Measurements from ENCODE around the gene HSD17B7. TPM values are rescaled to one million over a fixed set of nuclear protein-coding genes. Genes with fewer than 3 reads are reported as not detected.
"Not testable (repeated sequence)": the region's sequence is repeated elsewhere in the genome, so short reads cannot be mapped to it uniquely, and the experiment has no call there.

The HSD17B7 gene
- total and polyA plus RNA-seq, 2 experiments from 2014 or later: 4.0 to 5.5 TPM

DNA sequence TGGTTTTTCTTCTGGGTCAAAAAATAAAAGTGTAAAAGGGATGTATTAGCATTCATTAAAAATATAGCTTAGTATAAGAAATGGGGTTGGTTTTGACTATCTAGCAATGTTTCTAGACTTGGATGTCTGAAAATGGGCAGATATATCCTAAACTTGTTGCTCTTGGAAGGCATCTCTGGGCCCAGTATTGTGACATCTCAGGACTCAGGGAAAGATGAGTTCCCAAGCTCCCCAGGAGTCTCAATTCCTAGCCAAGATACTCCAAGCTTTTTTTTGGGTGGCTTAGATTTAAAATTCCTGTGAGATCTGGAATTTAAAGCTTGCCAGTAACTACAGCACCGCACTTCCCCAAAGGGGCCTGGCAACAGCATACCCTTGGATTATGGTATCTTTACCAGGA, 11.5 kb upstream of the HSD17B7 start:
- no peak overlapping the region for H3K27ac ChIP-seq
- no peaks in the 10 kb centered on the region for H3K9me3 ChIP-seq (ENCODE audit: low read depth)
- H2AFZ ChIP-seq: no peak overlapping the region
- peaks cover 33% of the 10 kb centered on the region for H3K79me2 ChIP-seq (ENCODE audit: insufficient read depth)
- TF ChIP-seq EZH2phosphoT487 (IDR thresholded peaks at IDR 0.05; ENCODE audit: insufficient read depth, low read depth) (no peak), EZH2 (IDR thresholded peaks at IDR 0.05; ENCODE audit: insufficient read depth, poor library complexity, severe bottlenecking) (no peak)
- 97 to 100% methylated on average over 1 of the region's 1 CpG for WGBS, 2 experiments (ENCODE audit: low coverage in 1 of 2, low lambda C conversion rate in 2 of 2, missing lambda C conversion rate in 2 of 2)
- H3K9ac ChIP-seq: no peak overlapping the region
- no peaks in the 10 kb centered on the region for H4K20me1 ChIP-seq (ENCODE audit: insufficient read depth)
- H3K27me3 ChIP-seq (replicated peaks; ENCODE audit: insufficient read depth): no peaks in the 10 kb centered on the region
- H3F3A ChIP-seq (ENCODE audit: insufficient read depth): peaks cover 7% of the 10 kb centered on the region
- peaks cover 88% of the 10 kb centered on the region for H3K36me3 ChIP-seq (ENCODE audit: low read depth)
- no peak overlapping the region for H3K4me2 ChIP-seq (ENCODE audit: unreplicated experiment)
- no peak overlapping the region for H3K4me3 ChIP-seq
- H3K4me1 ChIP-seq (ENCODE audit: insufficient read depth): no peaks in the 10 kb centered on the region
- no peaks in the 10 kb centered on the region for H3K9me2 ChIP-seq (ENCODE audit: insufficient read depth)
- in situ Hi-C loops (cut with MboI): no loop called here
- DNase-seq: no peak

DNA sequence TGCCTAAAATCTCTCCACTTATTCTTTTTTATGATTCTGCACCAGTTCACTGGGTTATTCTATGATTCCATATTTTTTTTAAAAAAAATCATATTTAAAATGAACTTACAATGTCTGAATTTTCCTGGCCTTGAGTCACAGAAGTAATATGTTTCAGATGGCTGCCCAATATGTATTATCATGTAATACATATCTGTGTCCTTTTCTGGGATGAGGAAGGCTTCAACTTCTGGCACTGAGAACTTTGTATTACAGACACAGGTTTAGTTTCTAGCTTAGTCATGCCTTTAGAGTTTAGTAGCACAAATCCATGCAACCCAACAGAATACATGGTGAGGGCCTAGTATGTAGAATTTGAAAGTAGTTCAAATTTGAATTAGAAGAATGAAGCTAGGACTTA, 7.8 kb upstream of the HSD17B7 start:
- TF ChIP-seq EZH2 (IDR thresholded peaks at IDR 0.05; ENCODE audit: insufficient read depth, poor library complexity, severe bottlenecking) (no peak), EZH2phosphoT487 (IDR thresholded peaks at IDR 0.05; ENCODE audit: insufficient read depth, low read depth) (no peak)
- Histone ChIP-seq H3F3A (ENCODE audit: insufficient read depth) (peaks cover 17% of the 10 kb centered on the region; the same call in 1 of the 2 replicates), H3K9me2 (ENCODE audit: insufficient read depth) (no peaks in the 10 kb centered on the region), H2AFZ (no peak overlapping the region), H3K27ac (no peak overlapping the region), H3K4me2 (ENCODE audit: unreplicated experiment) (no peak overlapping the region), H3K79me2 (ENCODE audit: insufficient read depth) (0 out of 2 replicates have a peak, but pooled peaks cover under 1% of the 10 kb centered on the region), H4K20me1 (ENCODE audit: insufficient read depth) (no peaks in the 10 kb centered on the region), H3K36me3 (ENCODE audit: low read depth) (peaks cover 53% of the 10 kb centered on the region), H3K4me3 (no peak overlapping the region), H3K27me3 (replicated peaks; ENCODE audit: insufficient read depth) (no peaks in the 10 kb centered on the region), H3K9me3 (ENCODE audit: low read depth) (no peaks in the 10 kb centered on the region), H3K9ac (no peak overlapping the region), H3K4me1 (ENCODE audit: insufficient read depth) (no peaks in the 10 kb centered on the region)
- in situ Hi-C loops (cut with MboI): no loop called here
- no peak for DNase-seq

DNA sequence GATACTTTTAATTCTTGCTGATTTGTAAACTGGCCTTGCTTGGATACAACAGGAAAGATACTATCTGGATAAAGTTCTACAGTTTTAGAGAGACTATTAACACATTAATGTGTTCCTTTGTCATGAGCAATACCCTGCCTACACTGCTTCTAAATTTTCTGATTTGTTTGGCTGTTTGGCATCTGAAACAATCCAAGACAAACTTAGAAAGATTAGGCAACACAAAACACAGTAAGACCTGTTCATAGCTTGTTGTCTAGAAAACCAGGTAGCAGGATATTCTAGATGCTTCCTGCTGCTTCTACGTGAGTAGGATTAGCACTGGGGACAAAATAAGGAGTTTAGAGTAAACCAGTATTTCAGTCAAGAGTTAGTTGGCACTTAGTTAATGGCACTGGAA, 5.6 kb upstream of the HSD17B7 start:
- H3K79me2 ChIP-seq (ENCODE audit: insufficient read depth); H3K9ac ChIP-seq; H3K27ac ChIP-seq; DNase-seq; H3K4me1 ChIP-seq (ENCODE audit: insufficient read depth); H2AFZ ChIP-seq; H3K4me2 ChIP-seq (ENCODE audit: unreplicated experiment); H4K20me1 ChIP-seq (ENCODE audit: insufficient read depth); H3K9me2 ChIP-seq (ENCODE audit: insufficient read depth); H3K9me3 ChIP-seq (ENCODE audit: low read depth); in situ Hi-C loops (cut with MboI); H3K27me3 ChIP-seq (replicated peaks; ENCODE audit: insufficient read depth); H3K4me3 ChIP-seq: not testable (repeated sequence)
- Histone ChIP-seq H3K36me3 (ENCODE audit: low read depth) (peaks cover 31% of the 10 kb centered on the region), H3F3A (ENCODE audit: insufficient read depth) (peaks cover 28% of the 10 kb centered on the region)
- WGBS, 2 experiments (ENCODE audit: low coverage in 1 of 2, low lambda C conversion rate in 2 of 2, missing lambda C conversion rate in 2 of 2): 100% methylated on average over 1 of the region's 1 CpG

DNA sequence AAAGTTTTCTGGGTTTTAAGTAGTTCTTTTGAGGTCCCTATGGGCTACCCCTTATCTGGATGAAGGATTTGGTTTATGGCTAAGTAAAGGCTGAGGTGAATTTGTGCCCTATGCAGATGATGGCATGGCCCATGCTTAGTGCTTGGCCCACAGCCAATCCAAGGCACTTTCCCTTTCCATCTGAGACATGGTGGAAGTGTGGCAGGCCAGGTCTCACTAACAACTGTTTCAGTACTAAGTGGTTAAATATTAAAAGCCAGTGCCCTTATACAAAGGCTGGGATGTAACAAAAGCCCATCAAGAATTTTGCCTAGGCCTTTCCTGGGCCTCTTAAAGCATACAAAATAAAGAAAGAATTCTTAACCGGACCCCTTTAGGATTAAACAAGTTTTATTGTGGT, 1.7 kb upstream of the HSD17B7 start:
- H3K9me3 ChIP-seq (ENCODE audit: low read depth); H3K27ac ChIP-seq; H3K4me2 ChIP-seq (ENCODE audit: unreplicated experiment); H3K27me3 ChIP-seq (replicated peaks; ENCODE audit: insufficient read depth); H3K9ac ChIP-seq; H3K9me2 ChIP-seq (ENCODE audit: insufficient read depth); H3K79me2 ChIP-seq (ENCODE audit: insufficient read depth); H3K4me1 ChIP-seq (ENCODE audit: insufficient read depth); H3K4me3 ChIP-seq; in situ Hi-C loops (cut with MboI); H2AFZ ChIP-seq; H3K36me3 ChIP-seq (ENCODE audit: low read depth); H4K20me1 ChIP-seq (ENCODE audit: insufficient read depth): not testable (repeated sequence)
- H3F3A ChIP-seq (ENCODE audit: insufficient read depth): peaks cover 26% of the 10 kb centered on the region
- DNase-seq: peak; percentile 13
- WGBS, 2 experiments (ENCODE audit: low coverage in 1 of 2, low lambda C conversion rate in 2 of 2, missing lambda C conversion rate in 2 of 2): 53 to 73% methylated on average over 1 of the region's 1 CpG

DNA sequence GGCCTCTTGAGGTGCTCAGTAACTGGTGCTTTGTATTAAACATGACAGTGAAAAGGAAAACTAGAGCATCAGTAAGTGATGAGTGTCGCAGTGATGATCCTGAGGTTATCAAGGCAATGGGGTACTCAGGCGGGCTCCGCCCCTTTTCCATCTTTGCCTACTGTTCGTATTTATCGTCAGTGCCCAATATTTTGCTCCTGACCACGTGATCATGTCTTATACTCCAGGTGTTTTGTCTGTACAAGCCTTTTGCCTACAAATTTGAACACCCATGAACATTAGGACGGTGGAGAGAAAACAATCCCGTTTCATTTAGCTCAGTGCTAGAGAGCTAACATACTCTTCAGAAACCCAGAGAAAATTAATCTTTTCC, 469 bp downstream of the HSD17B7 start:
- H2AFZ ChIP-seq: peak overlapping the region; percentile 83
- H3K27me3 ChIP-seq (replicated peaks; ENCODE audit: insufficient read depth); H3K36me3 ChIP-seq (ENCODE audit: low read depth); H3K9me2 ChIP-seq (ENCODE audit: insufficient read depth); H3K4me1 ChIP-seq (ENCODE audit: insufficient read depth); in situ Hi-C loops (cut with MboI); H3K79me2 ChIP-seq (ENCODE audit: insufficient read depth); H3K9me3 ChIP-seq (ENCODE audit: low read depth); H4K20me1 ChIP-seq (ENCODE audit: insufficient read depth): not testable (repeated sequence)
- H3K9ac ChIP-seq: peak overlapping the region; percentile 73
- 0 to 1% methylated on average over 8 of the region's 8 CpGs for WGBS, 2 experiments (ENCODE audit: low coverage in 1 of 2, low lambda C conversion rate in 2 of 2, missing lambda C conversion rate in 2 of 2)
- peak; percentile 28 for DNase-seq
- H3K4me2 ChIP-seq (ENCODE audit: unreplicated experiment): peak overlapping the region; percentile 92
- peak overlapping the region; percentile 41 for H3K27ac ChIP-seq
- peaks cover 20% of the 10 kb centered on the region for H3F3A ChIP-seq (ENCODE audit: insufficient read depth)
- H3K4me3 ChIP-seq: peak overlapping the region; percentile 82

DNA sequence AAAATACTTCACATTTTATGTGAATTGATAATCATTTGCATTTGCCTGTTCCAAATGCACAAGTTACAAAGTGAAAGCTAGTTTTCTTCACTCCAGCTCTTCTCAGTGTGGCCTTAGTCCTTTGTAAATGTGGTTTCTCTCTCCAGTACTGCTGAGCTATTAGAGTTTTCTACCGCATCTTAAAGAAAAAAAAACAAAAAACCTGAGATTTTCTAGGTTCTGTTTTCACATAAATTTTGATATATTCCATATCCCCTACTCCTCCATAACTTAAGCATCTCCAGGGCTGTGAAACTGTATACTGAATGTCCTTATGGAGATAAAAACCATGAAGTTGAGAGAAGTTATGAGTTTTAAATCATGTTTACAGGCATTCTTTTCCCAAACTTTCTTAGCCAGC, 3.8 kb downstream of the HSD17B7 start:
- H3K9me2 ChIP-seq (ENCODE audit: insufficient read depth); H2AFZ ChIP-seq; H3F3A ChIP-seq (ENCODE audit: insufficient read depth); H3K9me3 ChIP-seq (ENCODE audit: low read depth); in situ Hi-C loops (cut with MboI); H3K4me3 ChIP-seq; H3K27me3 ChIP-seq (replicated peaks; ENCODE audit: insufficient read depth); H3K4me1 ChIP-seq (ENCODE audit: insufficient read depth); H3K27ac ChIP-seq; H3K9ac ChIP-seq; H3K36me3 ChIP-seq (ENCODE audit: low read depth); H4K20me1 ChIP-seq (ENCODE audit: insufficient read depth); H3K4me2 ChIP-seq (ENCODE audit: unreplicated experiment); H3K79me2 ChIP-seq (ENCODE audit: insufficient read depth); DNase-seq: not testable (repeated sequence)
- 100% methylated on average over 1 of the region's 1 CpG for WGBS, 2 experiments (ENCODE audit: low coverage in 1 of 2, low lambda C conversion rate in 2 of 2, missing lambda C conversion rate in 2 of 2)

DNA sequence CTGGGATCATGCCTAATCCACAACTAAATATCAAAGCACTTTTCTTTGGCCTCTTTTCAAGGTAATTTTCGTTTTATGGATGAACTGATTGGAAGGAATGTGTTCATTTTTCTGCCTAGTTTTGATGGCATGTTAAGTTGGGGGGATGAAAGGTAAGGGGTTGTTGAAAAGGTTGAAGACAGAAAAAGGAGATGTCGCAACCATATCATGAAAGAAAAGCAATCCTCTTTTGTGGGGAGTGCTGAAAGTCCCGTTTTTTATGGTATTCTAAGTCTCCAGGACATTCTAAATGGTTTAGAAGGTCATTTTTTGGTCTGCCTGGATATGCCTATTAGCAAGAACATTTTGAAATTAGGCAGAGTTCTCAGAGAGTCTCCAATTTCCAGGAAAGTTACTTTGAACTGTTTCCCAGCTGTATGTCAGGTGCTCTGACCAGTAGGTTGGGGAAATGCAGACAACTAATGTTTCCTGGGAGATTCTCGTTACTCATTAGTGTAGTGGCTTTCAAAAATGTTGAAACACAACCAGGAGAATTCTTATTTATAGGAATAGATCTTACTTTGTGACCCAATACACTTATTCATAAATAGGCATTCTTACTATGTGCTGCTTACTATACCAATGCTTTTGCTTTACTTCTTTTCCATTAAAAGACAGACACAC, 6.2 kb downstream of the HSD17B7 start:
- DNase-seq: peak; percentile 28
- H2AFZ ChIP-seq; H3K27me3 ChIP-seq (replicated peaks; ENCODE audit: insufficient read depth); H3K9ac ChIP-seq; H4K20me1 ChIP-seq (ENCODE audit: insufficient read depth); H3K9me3 ChIP-seq (ENCODE audit: low read depth); H3K4me1 ChIP-seq (ENCODE audit: insufficient read depth); in situ Hi-C loops (cut with MboI); H3F3A ChIP-seq (ENCODE audit: insufficient read depth); H3K27ac ChIP-seq; H3K4me2 ChIP-seq (ENCODE audit: unreplicated experiment); H3K4me3 ChIP-seq; H3K79me2 ChIP-seq (ENCODE audit: insufficient read depth); H3K9me2 ChIP-seq (ENCODE audit: insufficient read depth); H3K36me3 ChIP-seq (ENCODE audit: low read depth): not testable (repeated sequence)
- WGBS, 2 experiments (ENCODE audit: low coverage in 1 of 2, low lambda C conversion rate in 2 of 2, missing lambda C conversion rate in 2 of 2): 60% methylated on average over 4 of the region's 4 CpGs
